Stromal cell of bone marrow (primary cell): ENCODE results near the gene HDAC8.

Experiments
- DNase-seq: peaks from one replicate; pipeline ENCODE4 v3.0.0-alpha.2; 2012; ENCODE audit warnings: low read depth

The HDAC8 gene

GRCh38 chrX:72316408-72317110, 256.1 kb downstream of the HDAC8 start:
- no peak for DNase-seq

DNA sequence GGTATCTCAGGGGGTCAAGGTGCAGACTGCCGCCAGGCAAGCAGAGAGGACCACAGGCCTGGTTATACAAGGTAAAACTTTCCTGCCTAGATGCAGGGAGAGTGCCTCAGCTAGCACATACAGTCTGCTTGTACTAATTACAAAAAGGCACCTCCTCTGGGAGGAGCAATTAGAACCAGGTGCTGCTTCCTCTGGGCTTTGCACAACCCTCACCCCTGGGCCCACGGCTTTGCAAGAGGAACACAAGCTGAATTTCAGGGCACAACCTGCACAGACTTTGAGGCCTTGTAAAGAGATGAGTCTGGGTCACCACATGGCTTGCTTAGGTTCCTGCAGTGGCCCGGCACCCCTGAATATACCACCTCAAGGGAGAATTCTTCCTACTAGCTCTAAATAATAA, 257.8 kb downstream of the HDAC8 start:
- DNase-seq, result no peak

- DNase-seq, result no peak
Measured at GRCh38 chrX:72313707-72314641, 258.7 kb downstream of the HDAC8 start.

GRCh38 chrX:72312311-72312940, 260.2 kb downstream of the HDAC8 start:
- DNase-seq, result no peak

DNA sequence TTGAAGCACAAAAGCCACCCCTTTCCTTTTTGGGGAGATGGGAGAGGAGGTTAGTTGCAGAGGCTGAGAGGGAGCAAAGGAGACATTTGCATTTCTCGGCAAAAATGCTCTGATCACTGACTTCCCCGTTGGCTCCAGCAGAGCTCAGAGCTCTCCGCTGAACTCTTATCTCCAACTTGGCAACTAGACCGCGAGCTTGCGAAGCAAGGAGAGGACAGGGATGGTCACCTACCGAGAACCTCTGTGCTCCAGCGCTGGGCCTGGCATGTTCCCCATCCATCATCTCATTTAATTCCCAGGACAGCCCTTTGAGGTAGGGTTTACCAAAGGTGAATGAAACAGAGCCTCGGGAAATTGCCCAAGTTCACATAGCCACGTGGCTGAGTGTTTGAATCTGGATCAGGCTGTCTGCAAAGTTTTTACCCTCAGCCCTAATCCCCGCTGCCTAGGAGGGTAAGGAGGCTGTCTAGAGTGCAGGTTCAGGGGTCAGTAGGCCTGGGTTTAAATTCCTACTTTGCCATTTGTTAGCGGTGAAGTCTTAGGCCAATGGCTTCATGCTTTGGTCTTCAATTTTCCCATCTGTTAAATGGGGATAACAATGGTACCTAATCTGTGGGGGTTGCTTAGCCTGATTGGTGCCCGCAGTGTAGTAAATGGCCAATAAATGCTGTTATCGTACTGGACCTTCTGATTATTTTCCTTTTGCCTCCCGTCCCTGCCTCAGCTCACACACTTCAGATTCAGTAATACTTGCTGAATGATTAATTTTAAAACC, 263.2 kb downstream of the HDAC8 start:
- no peak for DNase-seq

GRCh38 chrX:72308566-72309296, 263.9 kb downstream of the HDAC8 start:
- DNase-seq, result peak; percentile 28

GRCh38 chrX:72308209-72308565, 264.5 kb downstream of the HDAC8 start:
- DNase-seq, result no peak

DNA sequence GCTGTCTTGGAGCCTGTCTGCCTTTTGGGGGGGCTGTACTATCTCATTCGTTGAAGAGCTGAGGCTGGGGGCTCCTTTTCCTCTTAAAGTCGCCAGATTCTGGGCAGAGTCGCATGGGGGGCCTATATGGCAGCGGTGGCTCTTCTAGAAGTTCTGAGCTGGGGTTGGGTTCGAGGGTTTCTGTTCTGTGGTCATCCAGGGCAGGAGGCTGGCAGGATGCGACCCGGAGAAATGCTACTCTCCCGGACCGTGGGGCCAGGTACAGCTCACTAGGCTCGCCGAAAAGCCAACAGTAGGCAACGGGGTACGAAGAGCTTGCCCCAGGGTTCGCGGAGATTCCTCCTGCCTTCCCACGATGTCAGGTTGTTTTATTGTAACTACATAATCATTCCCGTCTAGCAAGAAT, 265.0 kb downstream of the HDAC8 start:
- no peak for DNase-seq

DNA sequence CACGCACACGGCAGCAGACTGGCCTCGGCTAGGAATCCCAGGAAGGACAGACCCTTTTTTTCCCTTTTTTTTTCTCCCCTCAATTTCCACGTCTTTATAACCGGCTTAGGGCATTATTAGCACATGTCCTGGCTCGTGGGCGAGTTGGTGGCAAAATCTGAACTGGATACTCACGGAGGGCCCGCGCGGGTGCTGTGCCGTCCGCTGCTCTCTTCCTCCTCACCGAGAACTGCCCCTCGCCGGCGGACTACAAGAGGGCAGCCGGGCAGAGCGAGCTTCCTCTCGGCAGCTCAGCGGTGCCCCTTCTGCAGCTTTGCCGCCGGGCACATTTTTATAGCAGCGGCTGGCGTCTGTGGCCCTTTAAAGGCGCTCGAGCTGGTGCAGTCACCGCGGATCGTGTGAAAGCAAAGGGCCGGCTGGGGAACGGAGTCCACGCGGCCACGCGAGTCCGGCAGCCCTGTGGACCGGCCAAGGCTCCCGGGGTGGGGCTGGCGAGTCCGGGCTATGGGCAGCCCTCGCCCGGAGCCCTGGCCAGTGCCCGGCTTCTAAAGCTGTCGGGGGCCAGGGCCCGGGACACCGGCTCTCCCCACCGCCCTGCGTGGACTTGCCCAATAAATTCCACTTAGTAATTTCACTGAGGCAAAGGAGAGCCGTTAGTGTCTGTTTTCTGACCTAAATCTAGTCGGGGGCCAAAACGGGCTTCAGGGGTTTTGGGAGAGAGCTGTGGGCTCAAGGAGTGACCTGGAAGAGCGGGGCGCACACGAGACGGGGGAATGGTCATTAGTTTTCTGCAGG, 265.6 kb downstream of the HDAC8 start:
- DNase-seq, result peak; percentile 33

DNA sequence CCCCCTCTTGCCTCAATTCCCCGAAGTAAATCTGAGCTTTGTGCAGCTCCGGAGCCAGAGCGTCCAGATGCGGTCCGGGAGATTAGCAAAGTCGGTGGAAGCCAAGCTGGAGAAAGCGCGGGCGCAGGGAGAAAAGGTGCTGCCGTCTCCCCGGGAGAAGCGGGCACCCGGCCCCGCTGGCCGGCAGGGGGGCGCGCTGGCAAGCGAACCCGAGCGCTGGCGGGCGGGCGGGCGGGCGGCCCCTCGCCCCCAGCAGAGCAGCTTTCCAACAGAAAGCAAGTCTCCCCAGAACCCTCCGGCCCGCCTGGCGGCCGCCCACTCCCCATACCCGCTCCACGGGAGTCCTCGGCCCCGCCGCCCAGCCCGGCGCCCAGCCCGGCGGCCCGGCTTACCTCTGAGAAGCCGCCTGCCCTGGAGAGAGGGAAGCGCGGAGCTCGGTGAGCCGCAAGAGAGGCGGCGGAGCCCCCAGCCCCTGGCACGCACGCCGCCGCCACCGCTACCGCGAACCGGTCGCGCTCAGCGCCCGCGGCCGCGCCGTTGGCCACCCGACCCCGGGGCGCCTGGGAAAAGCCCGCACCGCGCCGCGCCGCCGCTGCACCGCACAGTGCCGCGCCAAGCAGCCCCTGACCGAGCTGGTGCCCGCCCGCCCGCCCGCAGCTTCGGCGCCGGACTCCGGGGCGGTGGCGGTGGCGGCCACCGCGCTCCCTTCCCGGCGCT, 266.4 kb downstream of the HDAC8 start:
- DNase-seq, result no peak

- DNase-seq, result no peak
Measured at GRCh38 chrX:72305286-72306084, 267.2 kb downstream of the HDAC8 start, which contains the start of gene CITED1. Gene CITED1 (minus strand): TSS chrX:72305914. CDS start chrX:72302869, 3,045 bp downstream.

DNA sequence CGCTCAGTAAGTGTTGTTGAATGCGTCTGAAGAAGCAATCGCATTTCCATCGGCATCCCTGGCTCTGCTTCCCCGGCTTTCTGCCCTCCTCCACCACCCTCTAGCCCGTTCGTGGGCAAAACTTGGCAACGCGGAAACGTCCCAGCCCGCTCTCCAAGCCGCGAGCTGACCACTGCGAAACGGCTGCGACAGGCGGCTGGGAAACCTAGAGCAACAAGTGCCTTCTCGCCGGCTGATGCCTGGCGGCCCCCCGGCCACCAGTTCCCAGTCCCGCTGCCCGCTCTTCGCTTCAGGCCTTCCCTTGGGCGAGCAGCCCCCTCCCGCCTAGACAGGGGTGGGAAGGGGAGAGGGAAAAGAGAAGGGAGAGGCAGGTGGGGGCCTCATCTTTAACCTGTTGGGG, 267.8 kb downstream of the HDAC8 start:
- DNase-seq, result no peak

DNA sequence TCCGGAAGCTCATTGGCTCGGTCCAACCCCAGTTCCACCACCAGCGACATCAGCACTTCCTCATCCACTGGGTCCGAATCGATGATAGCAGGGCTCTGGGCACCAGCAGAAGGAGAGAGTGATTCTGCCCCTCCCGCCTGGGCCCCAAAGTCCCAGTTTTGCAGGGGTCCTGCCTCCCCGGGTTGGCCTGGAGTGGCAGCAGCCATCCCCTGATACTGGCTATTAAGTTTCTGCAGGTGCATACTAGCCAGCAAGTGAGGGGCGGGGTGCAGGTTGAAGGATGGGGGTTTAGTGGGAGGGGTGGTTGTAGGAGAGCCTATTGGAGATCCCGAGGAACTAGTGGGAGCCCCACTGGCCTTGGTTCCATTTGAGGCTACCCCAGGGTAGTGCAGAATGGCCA, 270.9 kb downstream of the HDAC8 start:
- DNase-seq, result no peak

DNA sequence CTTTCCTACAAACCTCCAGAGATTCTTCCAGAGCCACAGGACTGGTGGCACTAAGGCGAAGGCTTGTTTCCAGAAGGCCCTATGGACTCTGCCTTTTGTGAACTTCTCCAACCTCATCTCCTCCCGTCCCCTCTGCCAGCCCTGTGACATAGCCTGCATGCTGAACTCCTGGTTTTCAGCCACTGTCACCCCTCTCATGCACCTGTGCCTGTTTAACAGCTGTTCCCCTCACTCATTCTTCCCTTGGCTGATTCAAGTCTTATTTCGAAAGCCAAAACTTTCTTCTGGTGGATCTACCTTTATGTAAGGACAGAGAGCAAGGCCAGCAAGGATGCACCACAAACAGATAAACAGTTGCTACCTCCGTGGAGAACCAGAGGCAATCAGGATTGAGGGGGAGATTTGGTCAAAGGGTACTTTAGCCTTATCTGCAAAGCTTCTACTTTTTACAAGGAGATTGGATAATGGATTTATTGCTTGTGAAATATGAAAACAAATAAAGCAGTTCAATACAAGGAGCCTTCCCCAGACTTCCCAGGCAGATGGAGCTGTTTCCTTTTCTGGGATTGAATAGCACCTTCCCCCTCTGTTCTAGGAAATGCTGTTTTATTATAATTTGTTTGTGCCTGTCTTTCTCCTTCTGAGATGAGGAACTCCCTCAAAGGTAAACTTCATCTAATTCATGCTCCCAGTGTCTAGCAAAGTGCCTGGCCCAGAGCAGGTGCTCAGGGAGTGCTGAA, 272.6 kb downstream of the HDAC8 start:
- DNase-seq, result no peak

- no peak for DNase-seq
Measured at GRCh38 chrX:72297953-72298730, 274.5 kb downstream of the HDAC8 start.

GRCh38 chrX:72296991-72297390, 275.7 kb downstream of the HDAC8 start:
- no peak for DNase-seq

DNA sequence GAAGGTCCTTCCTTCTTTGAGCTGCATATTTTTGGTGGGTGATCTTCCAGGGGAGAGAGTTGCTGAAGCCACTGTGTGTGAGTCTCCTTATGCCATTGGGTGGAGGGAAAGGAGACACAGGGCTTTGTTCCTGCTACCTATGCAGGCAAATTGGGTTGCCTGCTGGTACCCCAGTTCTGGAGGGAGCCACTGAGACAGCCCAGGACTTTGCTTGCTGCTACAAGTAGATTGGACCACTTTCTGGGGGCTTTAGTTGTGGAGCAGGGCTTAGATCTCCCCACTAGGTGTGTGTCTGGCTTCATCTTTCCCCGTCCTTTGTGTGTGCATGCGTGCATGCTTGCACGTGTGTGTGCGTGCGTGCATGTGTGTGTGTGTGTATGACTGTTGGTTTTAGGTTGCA, 276.9 kb downstream of the HDAC8 start:
- DNase-seq, result no peak
